ENCODE data around the gene AHCYL2.

DNA sequence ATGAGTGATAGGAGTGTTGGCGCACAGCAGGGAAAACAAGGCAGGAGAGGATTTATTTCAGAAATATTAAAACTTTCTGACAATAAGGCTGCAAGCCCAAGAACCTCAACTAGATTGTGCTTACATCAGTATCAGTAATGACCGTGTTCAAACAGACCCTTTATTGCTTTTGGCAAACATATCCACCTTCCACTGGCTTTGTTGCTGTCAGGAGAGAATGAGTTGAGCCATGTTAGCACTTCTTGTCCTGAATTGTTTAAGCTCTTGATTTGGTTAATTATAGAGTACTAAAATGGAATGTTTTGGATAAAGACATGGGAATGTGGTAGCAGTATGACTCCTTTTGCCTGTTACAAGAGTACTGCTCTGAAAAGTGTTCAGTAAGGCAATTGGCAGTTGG lies 3.8 kb downstream of the AHCYL2 start:
- TF ChIP-seq, protein P1, sequence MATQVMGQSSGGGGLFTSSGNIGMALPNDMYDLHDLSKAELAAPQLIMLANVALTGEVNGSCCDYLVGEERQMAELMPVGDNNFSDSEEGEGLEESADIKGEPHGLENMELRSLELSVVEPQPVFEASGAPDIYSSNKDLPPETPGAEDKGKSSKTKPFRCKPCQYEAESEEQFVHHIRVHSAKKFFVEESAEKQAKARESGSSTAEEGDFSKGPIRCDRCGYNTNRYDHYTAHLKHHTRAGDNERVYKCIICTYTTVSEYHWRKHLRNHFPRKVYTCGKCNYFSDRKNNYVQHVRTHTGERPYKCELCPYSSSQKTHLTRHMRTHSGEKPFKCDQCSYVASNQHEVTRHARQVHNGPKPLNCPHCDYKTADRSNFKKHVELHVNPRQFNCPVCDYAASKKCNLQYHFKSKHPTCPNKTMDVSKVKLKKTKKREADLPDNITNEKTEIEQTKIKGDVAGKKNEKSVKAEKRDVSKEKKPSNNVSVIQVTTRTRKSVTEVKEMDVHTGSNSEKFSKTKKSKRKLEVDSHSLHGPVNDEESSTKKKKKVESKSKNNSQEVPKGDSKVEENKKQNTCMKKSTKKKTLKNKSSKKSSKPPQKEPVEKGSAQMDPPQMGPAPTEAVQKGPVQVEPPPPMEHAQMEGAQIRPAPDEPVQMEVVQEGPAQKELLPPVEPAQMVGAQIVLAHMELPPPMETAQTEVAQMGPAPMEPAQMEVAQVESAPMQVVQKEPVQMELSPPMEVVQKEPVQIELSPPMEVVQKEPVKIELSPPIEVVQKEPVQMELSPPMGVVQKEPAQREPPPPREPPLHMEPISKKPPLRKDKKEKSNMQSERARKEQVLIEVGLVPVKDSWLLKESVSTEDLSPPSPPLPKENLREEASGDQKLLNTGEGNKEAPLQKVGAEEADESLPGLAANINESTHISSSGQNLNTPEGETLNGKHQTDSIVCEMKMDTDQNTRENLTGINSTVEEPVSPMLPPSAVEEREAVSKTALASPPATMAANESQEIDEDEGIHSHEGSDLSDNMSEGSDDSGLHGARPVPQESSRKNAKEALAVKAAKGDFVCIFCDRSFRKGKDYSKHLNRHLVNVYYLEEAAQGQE (IDR thresholded peaks at IDR 0.05; ENCODE audit: insufficient read depth in 1 of 2, low read depth in 2 of 2, low read length in 2 of 2): no peak
- no peak for TF ChIP-seq TAF1 (IDR thresholded peaks at IDR 0.05; ENCODE audit: borderline replicate concordance, insufficient read depth, low read length)
- TF ChIP-seq SIN3A (IDR thresholded peaks at IDR 0.05; ENCODE audit: borderline replicate concordance, insufficient read depth, low read length): no peak
- TF ChIP-seq POLR2AphosphoS5 (IDR thresholded peaks at IDR 0.05; ENCODE audit: low read depth, low read length): no peak

Measured in PFSK-1 (cell line).